ENCODE data around the gene ADAM19.
"Not testable (repeated sequence)": the region's sequence is repeated elsewhere in the genome, so short reads cannot be mapped to it uniquely, and the experiment has no call there.

The ADAM19 gene

GRCh38 chr5:157485811-157486210, 89.8 kb downstream of the ADAM19 start:
- Histone ChIP-seq H3K9ac (no peak overlapping the region), H3K27me3 (ENCODE audit: control insufficient read depth, insufficient read depth, low read length) (no peaks in the 10 kb centered on the region), H3K9me3 (ENCODE audit: control insufficient read depth, low read length) (no peaks in the 10 kb centered on the region), H3K4me2 (ENCODE audit: low read length) (no peak overlapping the region), H2AFZ (no peak overlapping the region), H3K79me2 (no peaks in the 10 kb centered on the region), H3K4me1 (no peaks in the 10 kb centered on the region), H3K36me3 (ENCODE audit: control insufficient read depth, insufficient read depth, low read length) (no peaks in the 10 kb centered on the region), H3K4me3 (ENCODE audit: low read depth, low read length) (no peak overlapping the region), H3K27ac (no peak overlapping the region)
- no peak for TF ChIP-seq CTCF (IDR thresholded peaks at IDR 0.05)

GRCh38 chr5:157485340-157485739, 90.2 kb downstream of the ADAM19 start:
- no peaks in the 10 kb centered on the region for H3K27me3 ChIP-seq (ENCODE audit: control insufficient read depth, insufficient read depth, low read length)
- H3K79me2 ChIP-seq = no peaks in the 10 kb centered on the region
- H3K9ac ChIP-seq = no peak overlapping the region
- no peak overlapping the region for H3K4me3 ChIP-seq (ENCODE audit: low read depth, low read length)
- no peak overlapping the region for H3K27ac ChIP-seq
- no peaks in the 10 kb centered on the region for H3K36me3 ChIP-seq (ENCODE audit: control insufficient read depth, insufficient read depth, low read length)
- no peaks in the 10 kb centered on the region for H3K4me1 ChIP-seq
- no peak overlapping the region for H2AFZ ChIP-seq
- no peaks in the 10 kb centered on the region for H3K9me3 ChIP-seq (ENCODE audit: control insufficient read depth, low read length)
- TF ChIP-seq CTCF (IDR thresholded peaks at IDR 0.05) = no peak
- H3K4me2 ChIP-seq (ENCODE audit: low read length) = no peak overlapping the region

- no peaks in the 10 kb centered on the region for H3K27me3 ChIP-seq (ENCODE audit: control insufficient read depth, insufficient read depth, low read length)
- H2AFZ ChIP-seq = no peak overlapping the region
- H3K36me3 ChIP-seq (ENCODE audit: control insufficient read depth, insufficient read depth, low read length) = no peaks in the 10 kb centered on the region
- no peaks in the 10 kb centered on the region for H3K4me1 ChIP-seq
- no peaks in the 10 kb centered on the region for H3K79me2 ChIP-seq
- H3K4me3 ChIP-seq (ENCODE audit: low read depth, low read length) = no peak overlapping the region
- TF ChIP-seq CTCF (IDR thresholded peaks at IDR 0.05) = no peak
- no peak overlapping the region for H3K9ac ChIP-seq
- H3K27ac ChIP-seq = no peak overlapping the region
- no peaks in the 10 kb centered on the region for H3K9me3 ChIP-seq (ENCODE audit: control insufficient read depth, low read length)
- H3K4me2 ChIP-seq (ENCODE audit: low read length) = no peak overlapping the region
These were observed 90.8 kb downstream of the ADAM19 start for GRCh38 chr5:157484768-157485167.

- not testable (repeated sequence) for H3K4me2 ChIP-seq (ENCODE audit: low read length); H3K27ac ChIP-seq; H3K4me1 ChIP-seq; H3K27me3 ChIP-seq (ENCODE audit: control insufficient read depth, insufficient read depth, low read length); H3K9ac ChIP-seq; H3K4me3 ChIP-seq (ENCODE audit: low read depth, low read length); H2AFZ ChIP-seq; H3K36me3 ChIP-seq (ENCODE audit: control insufficient read depth, insufficient read depth, low read length); H3K79me2 ChIP-seq; H3K9me3 ChIP-seq (ENCODE audit: control insufficient read depth, low read length)
These were observed 92.9 kb downstream of the ADAM19 start for GRCh38 chr5:157482702-157483101.

- H3K9ac ChIP-seq = no peak overlapping the region
- no peak overlapping the region for H3K4me3 ChIP-seq (ENCODE audit: low read depth, low read length)
- H3K4me1 ChIP-seq = no peaks in the 10 kb centered on the region
- H3K9me3 ChIP-seq (ENCODE audit: control insufficient read depth, low read length) = no peaks in the 10 kb centered on the region
- H3K27ac ChIP-seq = no peak overlapping the region
- H3K36me3 ChIP-seq (ENCODE audit: control insufficient read depth, insufficient read depth, low read length) = no peaks in the 10 kb centered on the region
- no peak for TF ChIP-seq CTCF (IDR thresholded peaks at IDR 0.05)
- no peak overlapping the region for H2AFZ ChIP-seq
- no peaks in the 10 kb centered on the region for H3K79me2 ChIP-seq
- no peak overlapping the region for H3K4me2 ChIP-seq (ENCODE audit: low read length)
- no peaks in the 10 kb centered on the region for H3K27me3 ChIP-seq (ENCODE audit: control insufficient read depth, insufficient read depth, low read length)
These were observed 93.9 kb downstream of the ADAM19 start for GRCh38 chr5:157481666-157482065.

All from parathyroid adenoma (tissue), 2 donors.